ENCODE data around the gene AFAP1.

The AFAP1 gene

GRCh38 chr4:7886007-7886973, 53.4 kb downstream of the AFAP1 start:
- no peak for TF ChIP-seq ZBTB7A (IDR thresholded peaks at IDR 0.05; ENCODE audit: low read depth)
- no peak for TF ChIP-seq TCF12 (IDR thresholded peaks at IDR 0.05; ENCODE audit: low read depth)
- no peak for TF ChIP-seq TEAD4 (IDR thresholded peaks at IDR 0.05)
- TF ChIP-seq EP300 (IDR thresholded peaks at IDR 0.05; ENCODE audit: borderline replicate concordance), result no peak

- TF ChIP-seq NFIC (IDR thresholded peaks at IDR 0.05), result no peak
- TF ChIP-seq TEAD4 (IDR thresholded peaks at IDR 0.05), result no peak
- TF ChIP-seq MAX (IDR thresholded peaks at IDR 0.05), result no peak
- TF ChIP-seq CEBPB (IDR thresholded peaks at IDR 0.05), result no peak
These were observed 54.2 kb downstream of the AFAP1 start for GRCh38 chr4:7885216-7886006.

- TF ChIP-seq TCF12 (IDR thresholded peaks at IDR 0.05; ENCODE audit: low read depth) (no peak), NFIC (IDR thresholded peaks at IDR 0.05) (no peak), CEBPB (IDR thresholded peaks at IDR 0.05) (no peak), ZBTB7A (IDR thresholded peaks at IDR 0.05; ENCODE audit: low read depth) (no peak), EGR1 (IDR thresholded peaks at IDR 0.05) (no peak), REST (IDR thresholded peaks at IDR 0.05; ENCODE audit: low read depth) (no peak), EP300 (IDR thresholded peaks at IDR 0.05; ENCODE audit: borderline replicate concordance) (no peak), RAD21 (IDR thresholded peaks at IDR 0.05; ENCODE audit: low read depth) (no peak)
These were observed 59.0 kb downstream of the AFAP1 start for GRCh38 chr4:7880683-7881082.

- no peak for TF ChIP-seq YY1 (IDR thresholded peaks at IDR 0.05; ENCODE audit: low read depth)
- no peak for TF ChIP-seq EP300 (IDR thresholded peaks at IDR 0.05; ENCODE audit: borderline replicate concordance)
- TF ChIP-seq NFIC (IDR thresholded peaks at IDR 0.05), result no peak
- no peak for TF ChIP-seq CEBPB (IDR thresholded peaks at IDR 0.05)
- TF ChIP-seq REST (IDR thresholded peaks at IDR 0.05; ENCODE audit: low read depth), result no peak
- TF ChIP-seq RAD21 (IDR thresholded peaks at IDR 0.05; ENCODE audit: low read depth), result no peak
- TF ChIP-seq CREB1 (IDR thresholded peaks at IDR 0.05; ENCODE audit: low read depth), result no peak
- TF ChIP-seq USF1 (IDR thresholded peaks at IDR 0.05), result no peak
- TF ChIP-seq ZBTB7A (IDR thresholded peaks at IDR 0.05; ENCODE audit: low read depth), result no peak
- no peak for TF ChIP-seq TCF12 (IDR thresholded peaks at IDR 0.05; ENCODE audit: low read depth)
- TF ChIP-seq TAF1 (IDR thresholded peaks at IDR 0.05; ENCODE audit: low read depth), result no peak
- TF ChIP-seq MAX (IDR thresholded peaks at IDR 0.05), result no peak
- no peak for TF ChIP-seq TEAD4 (IDR thresholded peaks at IDR 0.05)
These were observed 60.5 kb downstream of the AFAP1 start for GRCh38 chr4:7879127-7879526.

- TF ChIP-seq TAF1 (IDR thresholded peaks at IDR 0.05; ENCODE audit: low read depth) (no peak), NFIC (IDR thresholded peaks at IDR 0.05) (no peak), YY1 (IDR thresholded peaks at IDR 0.05; ENCODE audit: low read depth) (no peak), RAD21 (IDR thresholded peaks at IDR 0.05; ENCODE audit: low read depth) (no peak), ZBTB7A (IDR thresholded peaks at IDR 0.05; ENCODE audit: low read depth) (no peak), USF1 (IDR thresholded peaks at IDR 0.05) (no peak), FOXM1 (IDR thresholded peaks at IDR 0.05; ENCODE audit: borderline replicate concordance, low read depth) (no peak), CEBPB (IDR thresholded peaks at IDR 0.05) (no peak), TCF12 (IDR thresholded peaks at IDR 0.05; ENCODE audit: low read depth) (no peak), REST (IDR thresholded peaks at IDR 0.05; ENCODE audit: low read depth) (no peak), MAX (IDR thresholded peaks at IDR 0.05) (no peak), EGR1 (IDR thresholded peaks at IDR 0.05) (no peak), TEAD4 (IDR thresholded peaks at IDR 0.05) (no peak), CREB1 (IDR thresholded peaks at IDR 0.05; ENCODE audit: low read depth) (no peak), EP300 (IDR thresholded peaks at IDR 0.05; ENCODE audit: borderline replicate concordance) (no peak)
These were observed 61.3 kb downstream of the AFAP1 start for GRCh38 chr4:7878323-7878722.
